AG10803 (cell line): ENCODE data around the gene ARMH3.

ENCODE experiments used
- DNase-seq: peaks from one replicate; pipeline ENCODE4 v3.0.0; 2010; ENCODE audit warnings: low read depth
- H3K4me3 ChIP-seq: 2 replicates; pipeline ENCODE4 v1.5.1; 2011; ENCODE audit warnings: mild to moderate bottlenecking, low read length, control low read depth
- CTCF ChIP-seq: conservative IDR thresholded peaks from 2 replicates; pipeline ENCODE4 v1.5.1; 2011; ENCODE audit warnings: mild to moderate bottlenecking, low read length, control low read depth, inconsistent platforms

ARMH3 gene

GRCh38 chr10:101923256-101923655 lies 132.7 kb downstream of the ARMH3 start:
- DNase-seq: no peak
- no peak overlapping the region for H3K4me3 ChIP-seq
- no peak for TF ChIP-seq CTCF

GRCh38 chr10:101922846-101923245 lies 133.1 kb downstream of the ARMH3 start:
- H3K4me3 ChIP-seq: no peak overlapping the region
- TF ChIP-seq CTCF: no peak
- no peak for DNase-seq

- no peak for TF ChIP-seq CTCF
- no peak overlapping the region for H3K4me3 ChIP-seq
- no peak for DNase-seq
Observed at GRCh38 chr10:101920546-101920945, 135.4 kb downstream of the ARMH3 start.

GRCh38 chr10:101919026-101919770 lies 136.8 kb downstream of the ARMH3 start:
- TF ChIP-seq CTCF: no peak
- no peak for DNase-seq
- no peak overlapping the region for H3K4me3 ChIP-seq

GRCh38 chr10:101912561-101913179 lies 143.3 kb downstream of the ARMH3 start:
- no peak for TF ChIP-seq CTCF
- H3K4me3 ChIP-seq: no peak overlapping the region
- DNase-seq: no peak

- H3K4me3 ChIP-seq: no peak overlapping the region
- no peak for DNase-seq
- no peak for TF ChIP-seq CTCF
Observed at GRCh38 chr10:101906586-101907183, 149.3 kb downstream of the ARMH3 start.

- H3K4me3 ChIP-seq: no peak overlapping the region
- no peak for DNase-seq
- TF ChIP-seq CTCF: no peak
Observed at GRCh38 chr10:101905251-101905650, 150.7 kb downstream of the ARMH3 start.
